Ovary (tissue), 9 donors: ENCODE data around the gene GPATCH2. TPM values are rescaled to one million over a fixed set of nuclear protein-coding genes. Genes with fewer than 3 reads are reported as not detected.

Experiments
- DNase-seq, 5 donors: peaks; one replicate each; pipeline ENCODE4 v3.0.0-alpha.2; 2019 to 2020
- H3K27ac ChIP-seq, 2 donors: fragments of 200-600 bp; one replicate each; pipeline versions ENCODE4 v1.5.1 to v1.8.0; 2019 to 2022
- H3K27me3 ChIP-seq: fragments of 200-600 bp; one replicate; pipeline ENCODE4 v1.8.0; 2022
- H3K36me3 ChIP-seq: fragments of 200-600 bp; sonication (generic); one replicate; pipeline ENCODE4 v1.5.1; 2019
- H3K4me1 ChIP-seq: one replicate; pipeline ENCODE4 v1.8.1; 2013; ENCODE audit warnings: mild to moderate bottlenecking, moderate library complexity; ENCODE audit not compliant: insufficient read depth
- H3K4me3 ChIP-seq: fragments of 200-600 bp; sonication (generic); one replicate; pipeline ENCODE4 v1.5.1; 2017
- H3K9me3 ChIP-seq, 2 donors: fragments of 200-600 bp in 1 of 2; sonication (generic) in 1 of 2; one replicate each; pipeline versions ENCODE4 v1.5.1 to v1.8.1; 2013 to 2019; ENCODE audit warnings: mild to moderate bottlenecking in 1 of 2, moderate library complexity in 1 of 2
- CTCF ChIP-seq, 3 donors: fragments of 450-650 bp in 2 of 3; fragments of 200-600 bp in 1 of 3; IDR thresholded peaks; one replicate each; pipeline versions ENCODE4 v1.5.1 to v1.8.0; 2016 to 2022; ENCODE audit warnings: antibody characterized with exemption in 3 of 3, mild to moderate bottlenecking in 1 of 3
- EP300 ChIP-seq: sonication (generic); formaldehyde crosslinking; IDR thresholded peaks from one replicate; pipeline ENCODE4 v1.6.1; 2017; ENCODE audit warnings: antibody characterized with exemption
- POLR2A ChIP-seq: fragments of 450-650 bp; IDR thresholded peaks from one replicate; pipeline ENCODE4 v1.6.1; 2017; ENCODE audit warnings: antibody characterized with exemption, mild to moderate bottlenecking, moderate library complexity
- WGBS, 3 donors: extraction: QIAGEN DNeasy Blood & Tissue Kit in 1 of 3; methylation state at CpG; one replicate each; pipeline versions ENCODE4 v1.1.5 to v1.1.7; 2013 to 2017; 5-methylcytosine and 5-hydroxymethylcytosine counted together
- intact Hi-C, 4 donors: fragments of 100-400 bp; cut with DNase I; formaldehyde crosslinking; loops; one replicate each; pipeline versions ENCODE4 v1.11.0 to v1.15.1; 2022 to 2023
- polyA plus RNA-seq, 2 donors: library from polyadenylated mRNA; stranded (reverse); fragments of 200-250 nt in 1 of 2; fragments of 350-450 nt in 1 of 2; fragmentation: Illumina TruSeq in 1 of 2; extraction: RNeasy Lipid Tissue Mini Kit (QIAGEN cat#74804) in 1 of 2; gene quantifications; one replicate each; pipeline ENCODE4 v1.2.3, GENCODE V29; 2013 to 2014
- total RNA-seq, 7 donors: library from RNA; depleted of rRNA in 2 of 7; stranded (reverse); fragments of >200 nt in 2 of 7; fragmentation: NEBNext Ultra II Directional in 3 of 7; extraction: Animal tissue kit (Norgen Biotek cat#: 25700) in 3 of 7; gene quantifications; one replicate each; pipeline versions ENCODE4 v1.1.0 to v1.2.4, GENCODE V29; 2016 to 2023
- donor health status: DM: no; HTN: no; CAD: no; lungs with moderate emphysema.
- donor health status: DM: no; HTN: no; CAD: no.
- donor health status: Bipolar disorder and iron deficiency.
- donor health status: DM: yes; HTN: yes; CAD: no.
- donor health status: DM: no; HTN: no; CAD: no.
- donor health status: DM: yes; HTN: yes; CAD: no.

The GPATCH2 gene
- total and polyA plus RNA-seq, 9 donors = 3.7 to 16.5 (median 10.4) TPM

- Histone ChIP-seq H3K4me3 (no peak overlapping the region), H3K36me3 (no peaks in the 10 kb centered on the region), H3K27me3 (no peaks in the 10 kb centered on the region), H3K27ac (no peak overlapping the region), H3K4me1 (no peaks in the 10 kb centered on the region), H3K9me3 (peaks cover 0 to 2% of the 10 kb centered on the region in 2 donors)
- WGBS, 3 donors = 44 to 66% (median 51%) methylated on average over 1 of the region's 1 CpG
- no peak for DNase-seq
- intact Hi-C loops = no loop called here
- TF ChIP-seq EP300 (no peak), CTCF (IDR thresholded peaks at IDR 0.05) (no peak)
Observed at GRCh38 chr1:217552339-217552951, 78.4 kb downstream of the GPATCH2 start.

DNA sequence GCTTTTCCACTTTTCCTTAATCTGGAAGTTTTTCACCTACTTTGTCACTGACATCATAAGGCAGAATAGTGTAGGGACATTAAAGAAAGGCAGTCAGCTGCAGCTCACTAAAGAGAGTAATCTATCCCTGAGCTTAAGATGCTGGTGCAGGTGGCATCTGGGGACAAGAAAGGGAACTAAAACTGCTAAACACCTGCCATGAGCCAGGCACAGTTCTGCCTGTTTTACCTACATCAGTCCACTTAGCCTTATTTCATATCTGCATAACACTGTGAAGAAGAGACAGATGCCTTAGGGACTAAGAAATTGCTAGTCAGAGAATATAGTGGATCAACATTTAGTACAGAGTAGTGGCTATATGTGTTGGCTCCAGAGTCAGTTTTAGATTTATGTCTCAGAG lies 88.1 kb downstream of the GPATCH2 start:
- Histone ChIP-seq H3K27ac (no peak overlapping the region), H3K4me1 (no peaks in the 10 kb centered on the region), H3K9me3 (peaks cover 0 to 2% of the 10 kb centered on the region in 2 donors), H3K4me3 (no peak overlapping the region), H3K36me3 (no peaks in the 10 kb centered on the region), H3K27me3 (no peaks in the 10 kb centered on the region)
- intact Hi-C loops = no loop called here
- no peak for DNase-seq
- TF ChIP-seq EP300 (no peak), POLR2A (no peak), CTCF (IDR thresholded peaks at IDR 0.05) (no peak)

DNA sequence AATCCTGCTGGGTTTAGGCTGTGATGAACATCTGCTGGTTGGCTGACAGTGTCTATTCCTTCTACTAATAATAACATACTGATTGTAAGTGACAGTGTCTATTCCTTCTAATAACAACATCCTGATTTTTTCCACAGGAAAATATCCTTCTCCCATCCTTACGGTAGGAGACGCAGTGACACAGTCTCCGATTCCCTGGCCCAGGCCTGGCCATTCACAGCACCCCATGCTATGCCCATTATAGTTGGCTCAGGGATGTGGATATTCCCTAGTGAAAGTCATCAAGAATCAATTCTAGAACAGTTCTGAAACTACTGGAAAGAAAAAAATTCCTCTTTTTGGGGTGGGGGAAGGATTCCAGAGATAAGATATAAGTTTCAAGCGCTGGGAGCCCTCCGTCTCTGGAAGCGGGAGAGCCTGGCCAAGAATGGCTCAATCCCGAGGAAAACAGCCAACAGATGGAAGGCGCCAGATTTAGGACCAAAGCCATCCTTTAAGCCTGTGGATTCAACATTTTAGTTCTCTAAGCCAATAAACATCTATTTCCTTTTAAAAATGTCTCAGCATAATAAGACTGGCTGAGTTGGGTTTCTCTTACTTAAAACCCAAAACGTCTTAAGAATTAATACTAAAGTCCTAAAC lies 88.6 kb downstream of the GPATCH2 start:
- Histone ChIP-seq H3K4me3 (no peak overlapping the region), H3K27me3 (no peaks in the 10 kb centered on the region), H3K9me3 (no peaks in the 10 kb centered on the region), H3K4me1 (no peaks in the 10 kb centered on the region), H3K36me3 (no peaks in the 10 kb centered on the region), H3K27ac (no peak overlapping the region)
- 74 to 90% (median 80%) methylated on average over 9 of the region's 9 CpGs for WGBS, 3 donors
- intact Hi-C loops = no loop called here
- DNase-seq = no peak
- TF ChIP-seq CTCF (IDR thresholded peaks at IDR 0.05) = no peak
- TF ChIP-seq POLR2A = no peak
- TF ChIP-seq EP300 = no peak

DNA sequence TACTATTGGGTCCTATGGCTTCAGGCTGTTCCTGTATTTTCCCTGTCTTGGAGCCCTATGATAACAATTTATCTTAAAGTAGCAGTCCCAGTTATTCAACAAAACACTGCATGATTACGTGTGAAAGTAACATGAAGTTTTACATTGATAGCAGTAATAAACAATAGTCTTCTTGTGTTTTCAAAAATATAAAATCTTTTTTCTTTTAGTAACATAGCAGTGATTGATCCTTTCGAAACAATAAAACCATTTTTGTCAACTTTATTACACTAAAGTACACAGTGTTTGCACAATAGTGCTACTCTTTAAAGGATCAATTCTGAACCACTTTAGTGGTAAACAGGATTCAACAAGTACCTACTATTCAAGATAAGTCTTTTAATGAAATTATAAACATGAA lies 90.6 kb downstream of the GPATCH2 start:
- intact Hi-C loops = no loop called here
- no peaks in the 10 kb centered on the region for H3K4me1 ChIP-seq
- no peaks in the 10 kb centered on the region for H3K9me3 ChIP-seq
- no peaks in the 10 kb centered on the region for H3K36me3 ChIP-seq
- TF ChIP-seq POLR2A = no peak
- TF ChIP-seq EP300 = no peak
- no peak for TF ChIP-seq CTCF (IDR thresholded peaks at IDR 0.05)
- WGBS, 3 donors = 89 to 93% (median 91%) methylated on average over 2 of the region's 2 CpGs
- H3K27ac ChIP-seq = no peak overlapping the region
- no peak overlapping the region for H3K4me3 ChIP-seq
- no peaks in the 10 kb centered on the region for H3K27me3 ChIP-seq
- no peak for DNase-seq
